GM12865 (cell line): Measurements from ENCODE around the gene BBS12.

Experiments
- DNase-seq: peaks from one replicate; pipeline ENCODE4 v3.0.0; 2010; ENCODE audit warnings: low read depth
- H3K4me3 ChIP-seq: 2 replicates; pipeline ENCODE4 v1.5.1; 2011; ENCODE audit warnings: mild to moderate bottlenecking, low read depth, low read length, control low read depth
- TF ChIP-seq, protein P1 (sequence below): IDR thresholded peaks from 2 replicates; pipeline ENCODE4 v1.5.1; 2011; ENCODE audit warnings: low read length, control low read depth, low read depth, inconsistent platforms; ENCODE audit not compliant: insufficient read depth; ENCODE audit errors: missing control alignments

Gene BBS12

GRCh38 chr4:122759639-122760310 lies 27.3 kb downstream of the BBS12 start:
- no peak for DNase-seq
- TF ChIP-seq, protein P1, sequence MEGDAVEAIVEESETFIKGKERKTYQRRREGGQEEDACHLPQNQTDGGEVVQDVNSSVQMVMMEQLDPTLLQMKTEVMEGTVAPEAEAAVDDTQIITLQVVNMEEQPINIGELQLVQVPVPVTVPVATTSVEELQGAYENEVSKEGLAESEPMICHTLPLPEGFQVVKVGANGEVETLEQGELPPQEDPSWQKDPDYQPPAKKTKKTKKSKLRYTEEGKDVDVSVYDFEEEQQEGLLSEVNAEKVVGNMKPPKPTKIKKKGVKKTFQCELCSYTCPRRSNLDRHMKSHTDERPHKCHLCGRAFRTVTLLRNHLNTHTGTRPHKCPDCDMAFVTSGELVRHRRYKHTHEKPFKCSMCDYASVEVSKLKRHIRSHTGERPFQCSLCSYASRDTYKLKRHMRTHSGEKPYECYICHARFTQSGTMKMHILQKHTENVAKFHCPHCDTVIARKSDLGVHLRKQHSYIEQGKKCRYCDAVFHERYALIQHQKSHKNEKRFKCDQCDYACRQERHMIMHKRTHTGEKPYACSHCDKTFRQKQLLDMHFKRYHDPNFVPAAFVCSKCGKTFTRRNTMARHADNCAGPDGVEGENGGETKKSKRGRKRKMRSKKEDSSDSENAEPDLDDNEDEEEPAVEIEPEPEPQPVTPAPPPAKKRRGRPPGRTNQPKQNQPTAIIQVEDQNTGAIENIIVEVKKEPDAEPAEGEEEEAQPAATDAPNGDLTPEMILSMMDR, result no peak
- no peak overlapping the region for H3K4me3 ChIP-seq

DNA sequence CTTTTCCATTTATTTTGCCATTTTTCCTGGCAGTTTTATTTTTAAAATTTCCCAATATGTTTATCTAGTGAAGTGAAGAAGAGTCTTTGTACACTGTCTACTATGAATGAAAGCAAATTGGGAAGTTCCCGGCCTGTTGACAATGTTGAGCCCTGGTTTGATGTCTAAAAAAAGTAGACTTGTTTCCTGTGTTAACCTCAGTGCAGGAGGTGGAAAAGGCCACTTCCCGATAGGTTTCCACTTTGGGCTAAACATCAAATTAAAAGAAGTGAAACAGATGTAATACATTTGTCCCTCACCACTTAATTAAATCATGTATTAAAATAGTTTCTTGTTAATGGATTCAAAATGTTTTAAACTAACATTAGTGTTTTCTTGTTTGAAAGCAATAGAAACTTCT lies 30.0 kb downstream of the BBS12 start:
- TF ChIP-seq, protein P1, result no peak
- DNase-seq, result peak; percentile 32
- no peak overlapping the region for H3K4me3 ChIP-seq

DNA sequence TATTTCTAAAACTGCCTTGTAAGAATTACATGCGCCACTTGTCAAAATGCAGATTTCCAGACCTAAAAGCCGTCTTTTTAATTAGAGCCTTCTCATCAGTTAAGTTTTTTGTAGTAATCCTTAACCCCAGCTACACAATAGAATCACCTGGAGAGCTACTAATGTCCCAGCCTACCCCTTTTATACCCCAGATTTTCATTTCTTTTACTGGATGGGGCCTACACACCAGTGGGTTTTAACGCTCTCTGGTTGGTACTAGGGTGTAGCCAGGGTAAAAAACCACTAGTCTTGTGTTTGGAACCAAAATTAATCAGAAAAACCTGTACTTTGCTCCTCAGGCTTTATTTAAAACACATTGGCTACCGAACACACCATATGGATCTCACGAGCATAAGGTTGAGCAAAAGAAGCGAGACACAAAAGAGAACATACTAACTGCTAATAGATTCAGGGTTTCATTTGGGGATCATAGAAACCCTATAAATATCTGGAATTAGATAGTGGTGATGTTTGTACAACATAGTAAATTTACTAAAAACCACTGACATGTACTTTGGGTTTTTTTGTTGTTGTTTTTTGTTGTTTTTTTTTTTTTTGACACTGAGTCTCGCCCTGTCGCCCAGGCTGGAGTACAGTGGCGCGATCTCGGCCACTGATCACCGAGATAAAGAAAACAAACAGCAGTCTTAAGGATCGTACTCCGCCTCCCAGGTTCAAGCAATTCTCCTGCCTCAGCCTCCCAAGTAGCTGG lies 30.6 kb downstream of the BBS12 start:
- TF ChIP-seq, protein P1, result no peak
- DNase-seq, result no peak
- H3K4me3 ChIP-seq, result no peak overlapping the region

GRCh38 chr4:122764071-122764820 lies 31.7 kb downstream of the BBS12 start:
- DNase-seq, result no peak
- no peak overlapping the region for H3K4me3 ChIP-seq

GRCh38 chr4:122764821-122765215 lies 32.3 kb downstream of the BBS12 start:
- no peak overlapping the region for H3K4me3 ChIP-seq
- DNase-seq, result peak; percentile 52
- TF ChIP-seq, protein P1, result no peak

More at GRCh38 chr4:122764071-122764820, 31.7 kb downstream of the BBS12 start:
- TF ChIP-seq, protein P1, result no peak

GRCh38 chr4:122765692-122766352 lies 33.3 kb downstream of the BBS12 start:
- TF ChIP-seq, protein P1, result no peak
- no peak overlapping the region for H3K4me3 ChIP-seq
- DNase-seq, result no peak
